Suprapubic skin (tissue), 4 donors: ENCODE results near the gene SH3GL1. TPM values are rescaled to one million over a fixed set of nuclear protein-coding genes. Genes with fewer than 3 reads are reported as not detected.

ENCODE experiments used
- DNase-seq, 2 donors: peaks; one replicate each; pipeline ENCODE4 v3.0.0-alpha.2; 2019; ENCODE audit warnings: low spot score in 2 of 2
- H3K27ac ChIP-seq: fragments of 200-600 bp; sonication (generic); one replicate; pipeline ENCODE4 v1.5.1; 2019
- H3K27me3 ChIP-seq: fragments of 200-600 bp; sonication (generic); one replicate; pipeline ENCODE4 v1.5.1; 2019
- H3K36me3 ChIP-seq: fragments of 200-600 bp; sonication (generic); one replicate; pipeline ENCODE4 v1.5.1; 2019
- H3K4me1 ChIP-seq: fragments of 200-600 bp; sonication (generic); one replicate; pipeline ENCODE4 v1.5.1; 2019
- H3K4me3 ChIP-seq: fragments of 200-600 bp; sonication (generic); one replicate; pipeline ENCODE4 v1.5.1; 2019; ENCODE audit warnings: mild to moderate bottlenecking
- H3K9me3 ChIP-seq: fragments of 200-600 bp; sonication (generic); one replicate; pipeline ENCODE4 v1.5.1; 2019
- EP300 ChIP-seq: sonication (generic); formaldehyde crosslinking; IDR thresholded peaks from one replicate; pipeline ENCODE4 v1.6.1; 2017; ENCODE audit warnings: antibody characterized with exemption
- POLR2A ChIP-seq, 2 donors: fragments of 450-650 bp; IDR thresholded peaks; one replicate each; pipeline ENCODE4 v1.6.1; 2017; ENCODE audit warnings: antibody characterized with exemption in 2 of 2, mild to moderate bottlenecking in 2 of 2, moderate library complexity in 2 of 2
- POLR2AphosphoS5 ChIP-seq, 3 donors: sonication (generic); formaldehyde crosslinking; IDR thresholded peaks; one replicate each; pipeline ENCODE4 v1.6.1; 2017; ENCODE audit warnings: antibody characterized with exemption in 3 of 3
- WGBS: methylation state at CpG from one replicate; pipeline ENCODE4 v1.1.5; 2018; 5-methylcytosine and 5-hydroxymethylcytosine counted together
- total RNA-seq, 4 donors: library from RNA; depleted of rRNA; stranded (reverse); fragments of >200 nt; gene quantifications; one replicate each; pipeline ENCODE4 v1.1.0, GENCODE V29; 2016
- TF ChIP-seq, protein P1 (sequence below), 2 donors: fragments of 200-600 bp in 1 of 2; fragments of 450-650 bp in 1 of 2; sonication (generic) in 1 of 2; IDR thresholded peaks; one replicate each; pipeline ENCODE4 v1.5.1; 2016 to 2019; ENCODE audit warnings: antibody characterized with exemption in 2 of 2, mild to moderate bottlenecking in 1 of 2, moderate library complexity in 1 of 2

Gene SH3GL1
- total RNA-seq, 4 donors from 2014 or later = 67.0 to 103 (median 81.0) TPM

DNA sequence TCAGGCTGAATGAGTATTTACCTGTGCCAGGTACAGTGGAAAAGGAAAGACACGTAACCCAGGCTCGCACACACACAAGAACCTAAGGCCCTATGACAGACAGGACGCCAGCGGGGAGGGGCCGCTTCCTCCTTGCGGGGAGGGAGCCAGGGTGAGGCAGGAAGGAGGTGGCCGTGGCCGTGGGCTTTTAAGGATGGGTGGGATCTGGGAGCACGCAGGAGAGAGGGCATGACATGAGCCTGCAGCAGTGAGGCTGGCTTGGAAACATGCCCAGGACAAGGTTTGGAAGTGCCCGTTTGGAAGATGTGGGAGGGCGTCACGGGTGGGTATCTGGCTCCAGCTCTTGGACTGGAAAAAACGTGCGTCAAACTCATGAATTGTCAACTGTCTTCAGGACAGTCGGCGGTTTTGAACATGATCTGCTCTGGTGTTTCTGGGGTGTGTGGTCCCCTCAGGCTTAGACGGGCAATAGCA, 20.1 kb downstream of the SH3GL1 start:
- Histone ChIP-seq H3K4me1 (peaks cover 80% of the 10 kb centered on the region), H3K4me3 (peak overlapping the region; percentile 1), H3K27me3 (no peaks in the 10 kb centered on the region), H3K36me3 (peaks cover 9% of the 10 kb centered on the region), H3K27ac (peak overlapping the region; percentile 93), H3K9me3 (no peaks in the 10 kb centered on the region)
- WGBS = 22% methylated on average over 17 of the region's 17 CpGs
- DNase-seq = peak in 1 of 2 donors; percentile 76
- TF ChIP-seq EP300 (no peak), POLR2A (IDR thresholded peaks at IDR 0.05) (no peak), POLR2AphosphoS5 (IDR thresholded peaks at IDR 0.05) (no peak)
- TF ChIP-seq, protein P1, sequence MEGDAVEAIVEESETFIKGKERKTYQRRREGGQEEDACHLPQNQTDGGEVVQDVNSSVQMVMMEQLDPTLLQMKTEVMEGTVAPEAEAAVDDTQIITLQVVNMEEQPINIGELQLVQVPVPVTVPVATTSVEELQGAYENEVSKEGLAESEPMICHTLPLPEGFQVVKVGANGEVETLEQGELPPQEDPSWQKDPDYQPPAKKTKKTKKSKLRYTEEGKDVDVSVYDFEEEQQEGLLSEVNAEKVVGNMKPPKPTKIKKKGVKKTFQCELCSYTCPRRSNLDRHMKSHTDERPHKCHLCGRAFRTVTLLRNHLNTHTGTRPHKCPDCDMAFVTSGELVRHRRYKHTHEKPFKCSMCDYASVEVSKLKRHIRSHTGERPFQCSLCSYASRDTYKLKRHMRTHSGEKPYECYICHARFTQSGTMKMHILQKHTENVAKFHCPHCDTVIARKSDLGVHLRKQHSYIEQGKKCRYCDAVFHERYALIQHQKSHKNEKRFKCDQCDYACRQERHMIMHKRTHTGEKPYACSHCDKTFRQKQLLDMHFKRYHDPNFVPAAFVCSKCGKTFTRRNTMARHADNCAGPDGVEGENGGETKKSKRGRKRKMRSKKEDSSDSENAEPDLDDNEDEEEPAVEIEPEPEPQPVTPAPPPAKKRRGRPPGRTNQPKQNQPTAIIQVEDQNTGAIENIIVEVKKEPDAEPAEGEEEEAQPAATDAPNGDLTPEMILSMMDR (IDR thresholded peaks at IDR 0.05) = no peak

DNA sequence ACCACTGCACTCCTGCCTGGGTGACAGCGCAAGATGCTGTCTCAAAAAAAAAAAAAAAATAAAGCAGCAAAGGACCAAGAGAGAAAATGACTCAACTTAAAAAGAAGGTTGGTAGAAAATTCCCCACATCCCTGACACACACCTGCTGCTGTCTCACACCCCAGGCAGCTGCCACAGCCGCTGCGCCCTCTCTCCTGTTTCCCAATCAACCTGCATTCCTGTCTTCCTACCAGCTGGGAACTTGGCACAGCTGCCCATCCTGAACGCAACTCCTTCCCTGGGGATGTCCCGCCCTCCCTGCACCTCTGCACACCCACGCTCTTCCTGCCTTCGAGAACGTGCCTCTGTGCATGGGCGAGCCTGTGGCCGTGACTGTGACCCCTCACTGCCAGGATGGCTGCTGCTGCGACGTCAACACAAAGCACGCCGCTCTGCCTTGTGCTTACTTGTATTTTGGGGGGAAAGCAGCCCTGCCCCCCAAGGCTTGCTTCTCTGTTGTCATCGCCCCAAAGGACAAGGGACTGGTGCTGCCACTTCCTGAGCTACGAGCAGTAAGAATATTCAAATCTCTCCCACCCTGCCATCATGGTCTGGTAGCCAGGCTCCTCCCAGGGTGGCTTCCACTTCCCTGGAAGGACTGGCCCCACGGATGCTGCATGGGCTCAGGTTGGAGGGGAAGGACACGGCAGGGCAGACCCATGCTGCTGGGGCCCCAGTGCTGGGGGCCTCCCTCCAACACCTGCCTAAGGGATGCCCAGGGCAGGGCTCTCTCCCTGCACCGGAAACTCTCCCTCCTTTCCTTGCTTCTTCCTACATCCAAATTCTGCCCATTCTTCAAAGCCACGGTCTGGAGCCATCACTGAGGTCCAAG, 20.7 kb downstream of the SH3GL1 start:
- DNase-seq = peak in 1 of 2 donors; percentile 74
- TF ChIP-seq POLR2AphosphoS5 (IDR thresholded peaks at IDR 0.05) (peak; percentile 36 to 72 (median 43)), EP300 (no peak)
- TF ChIP-seq, protein P1 (IDR thresholded peaks at IDR 0.05) = no peak
- WGBS = 45% methylated on average over 20 of the region's 20 CpGs

DNA sequence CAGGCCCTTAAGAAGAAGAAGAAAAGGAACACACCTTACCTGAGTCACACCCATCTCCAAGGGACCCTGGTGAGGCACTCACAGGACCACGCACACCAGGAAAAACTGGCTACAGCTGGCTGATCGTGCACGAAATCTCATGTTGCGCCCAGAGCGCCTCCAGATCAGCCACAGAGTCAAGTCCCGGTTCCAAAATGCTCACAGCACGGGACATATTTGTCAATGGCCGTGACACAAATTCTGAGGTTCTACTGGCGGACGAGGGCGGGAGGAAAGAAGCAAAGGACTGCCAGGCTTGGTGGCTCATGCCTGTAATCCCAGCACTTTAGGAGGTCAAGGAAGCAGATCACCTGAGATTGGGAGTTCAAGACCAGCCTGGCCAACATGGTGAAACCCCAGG, 21.5 kb downstream of the SH3GL1 start:
- 74% methylated on average over 11 of the region's 11 CpGs for WGBS
- no peak for DNase-seq

More for the DNA sequence above, 20.7 kb downstream of the SH3GL1 start:
- Histone ChIP-seq H3K9me3 (no peaks in the 10 kb centered on the region), H3K27ac (peak overlapping the region; percentile 93), H3K36me3 (peaks cover 9% of the 10 kb centered on the region), H3K27me3 (no peaks in the 10 kb centered on the region), H3K4me3 (peak overlapping the region; percentile 1), H3K4me1 (peaks cover 87% of the 10 kb centered on the region)

DNA sequence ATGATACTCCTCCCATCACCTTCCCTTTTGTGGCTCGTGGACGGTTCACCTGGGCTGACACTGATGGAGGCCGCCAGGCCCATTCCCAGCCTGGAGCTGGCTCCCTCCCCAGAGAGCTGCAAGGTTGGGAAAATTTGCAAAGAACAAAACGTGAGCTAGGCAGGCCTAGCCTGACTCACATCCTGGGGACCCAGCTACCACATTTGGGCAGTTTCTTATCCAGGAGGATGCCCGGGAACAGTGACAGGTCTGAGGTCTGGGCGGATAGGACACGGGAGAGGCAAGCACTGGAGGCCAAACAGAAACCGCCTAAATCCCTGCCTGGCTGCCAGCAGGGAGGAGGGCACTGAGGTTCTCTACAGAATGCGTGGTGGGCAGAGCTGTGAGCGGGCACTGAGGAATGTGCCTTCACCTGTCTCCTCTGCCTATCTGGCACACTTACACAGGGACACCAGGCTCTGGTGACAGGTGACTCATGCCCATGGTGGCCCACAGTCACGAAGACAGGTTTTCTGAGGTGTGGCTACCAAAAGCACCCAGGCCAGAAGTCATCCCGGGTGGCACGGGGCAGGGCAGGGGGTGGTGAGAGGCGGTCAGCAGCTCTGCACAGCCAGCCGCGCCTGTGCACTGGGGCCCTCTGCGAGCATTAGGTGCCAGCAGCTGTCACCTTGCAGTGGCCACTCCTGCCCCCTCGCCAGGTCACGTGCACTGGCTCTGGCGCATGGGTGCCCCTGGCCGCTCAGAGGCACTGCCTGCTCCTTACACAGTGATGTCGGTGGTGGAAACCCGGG, 23.2 kb downstream of the SH3GL1 start:
- WGBS = 32% methylated on average over 7 of the region's 23 CpGs
- H3K9me3 ChIP-seq = no peaks in the 10 kb centered on the region
- peak overlapping the region; percentile 93 for H3K27ac ChIP-seq
- no peaks in the 10 kb centered on the region for H3K36me3 ChIP-seq
- peaks cover 99% of the 10 kb centered on the region for H3K4me1 ChIP-seq
- peak in 1 of 2 donors; percentile 70 for DNase-seq
- no peak overlapping the region for H3K4me3 ChIP-seq
- TF ChIP-seq EP300 = no peak
- no peak for TF ChIP-seq POLR2A (IDR thresholded peaks at IDR 0.05)
- TF ChIP-seq POLR2AphosphoS5 (IDR thresholded peaks at IDR 0.05) = no peak
- TF ChIP-seq, protein P1 (IDR thresholded peaks at IDR 0.05) = no peak
- no peaks in the 10 kb centered on the region for H3K27me3 ChIP-seq

More for the DNA sequence above, 21.5 kb downstream of the SH3GL1 start:
- no peaks in the 10 kb centered on the region for H3K27me3 ChIP-seq
- peaks cover 8% of the 10 kb centered on the region for H3K36me3 ChIP-seq
- H3K9me3 ChIP-seq = no peaks in the 10 kb centered on the region
- no peak for TF ChIP-seq EP300
- no peak for TF ChIP-seq POLR2A (IDR thresholded peaks at IDR 0.05)
- TF ChIP-seq, protein P1 (IDR thresholded peaks at IDR 0.05) = no peak
- TF ChIP-seq POLR2AphosphoS5 (IDR thresholded peaks at IDR 0.05) = no peak
- H3K27ac ChIP-seq = peak overlapping the region; percentile 93
- H3K4me3 ChIP-seq = no peak overlapping the region
- peaks cover 94% of the 10 kb centered on the region for H3K4me1 ChIP-seq

DNA sequence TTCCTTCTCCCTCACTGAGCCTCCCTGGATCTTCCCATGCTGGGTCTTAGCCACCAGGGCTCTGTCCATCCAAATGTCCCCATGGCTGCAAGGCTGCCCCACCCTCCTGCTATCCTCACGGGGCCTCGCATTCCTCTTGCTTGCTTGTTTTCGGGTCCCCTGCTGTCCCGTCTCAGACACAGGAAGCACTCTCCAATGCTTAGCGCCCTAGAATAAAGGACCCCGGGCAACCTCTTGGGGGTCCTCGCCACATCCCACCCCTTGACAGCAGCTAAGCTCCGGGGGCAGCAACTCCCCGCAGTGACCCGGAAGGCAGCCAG, 23.7 kb downstream of the SH3GL1 start:
- Histone ChIP-seq H3K27ac (peak overlapping the region; percentile 93), H3K4me1 (peaks cover 100% of the 10 kb centered on the region), H3K4me3 (no peak overlapping the region), H3K36me3 (no peaks in the 10 kb centered on the region), H3K27me3 (no peaks in the 10 kb centered on the region), H3K9me3 (no peaks in the 10 kb centered on the region)
- WGBS = 43% methylated on average over 8 of the region's 10 CpGs
- TF ChIP-seq EP300 = no peak
- no peak for TF ChIP-seq POLR2AphosphoS5 (IDR thresholded peaks at IDR 0.05)
- TF ChIP-seq, protein P1 (IDR thresholded peaks at IDR 0.05) = no peak
- no peak for TF ChIP-seq POLR2A (IDR thresholded peaks at IDR 0.05)
- peak in 1 of 2 donors; percentile 68 for DNase-seq
